Muscle of leg (tissue), 11 donors: ENCODE measurements around the gene DCBLD1. TPM values are rescaled to one million over a fixed set of nuclear protein-coding genes. Genes with fewer than 3 reads are reported as not detected.

Source experiments
- DNase-seq: peaks from one replicate; pipeline ENCODE4 v3.0.0; 2013
- H3K27ac ChIP-seq: one replicate; pipeline ENCODE4 v1.5.1; 2013; ENCODE audit warnings: mild to moderate bottlenecking, low read length, control low read depth
- H3K27me3 ChIP-seq: one replicate; pipeline ENCODE4 v1.6.1; 2013; ENCODE audit warnings: low read length; ENCODE audit not compliant: control insufficient read depth, insufficient read depth
- H3K36me3 ChIP-seq: one replicate; pipeline ENCODE4 v1.6.1; 2013; ENCODE audit warnings: low read length; ENCODE audit not compliant: control insufficient read depth, insufficient read depth
- H3K4me1 ChIP-seq: one replicate; pipeline ENCODE4 v1.6.1; 2013; ENCODE audit warnings: low read length; ENCODE audit not compliant: control insufficient read depth, insufficient read depth
- H3K4me3 ChIP-seq: one replicate; pipeline ENCODE4 v1.5.1; 2013; ENCODE audit warnings: low read length, control low read depth
- H3K9me3 ChIP-seq: replicated peaks from 2 replicates; pipeline ENCODE4 v1.6.1; 2013; ENCODE audit warnings: low read depth, low read length; ENCODE audit not compliant: control insufficient read depth
- WGBS: methylation state at CpG from one replicate; pipeline ENCODE4 v1.1.5; 2013; ENCODE audit warnings: missing lambda C conversion rate; ENCODE audit not compliant: insufficient coverage; 5-methylcytosine and 5-hydroxymethylcytosine counted together
- polyA plus RNA-seq, 8 donors: library from polyadenylated mRNA; unstranded; fragments of 120-200 nt; gene quantifications; one replicate each; pipeline versions ENCODE4 v1.2.1 to v1.2.3, GENCODE V29; 2013; ENCODE audit warnings: inconsistent platforms in 1 of 8, low replicate concordance in 1 of 8; ENCODE audit not compliant: insufficient read length in 8 of 8, insufficient read depth in 1 of 8
- total RNA-seq: library from RNA; stranded (reverse); fragments of 120-200 nt; gene quantifications from one replicate; pipeline ENCODE4 v1.2.4, GENCODE V29; 2013

Gene DCBLD1
- total and polyA plus RNA-seq, 9 donors: 5.3 to 7.5 (median 6.8) TPM

DNA sequence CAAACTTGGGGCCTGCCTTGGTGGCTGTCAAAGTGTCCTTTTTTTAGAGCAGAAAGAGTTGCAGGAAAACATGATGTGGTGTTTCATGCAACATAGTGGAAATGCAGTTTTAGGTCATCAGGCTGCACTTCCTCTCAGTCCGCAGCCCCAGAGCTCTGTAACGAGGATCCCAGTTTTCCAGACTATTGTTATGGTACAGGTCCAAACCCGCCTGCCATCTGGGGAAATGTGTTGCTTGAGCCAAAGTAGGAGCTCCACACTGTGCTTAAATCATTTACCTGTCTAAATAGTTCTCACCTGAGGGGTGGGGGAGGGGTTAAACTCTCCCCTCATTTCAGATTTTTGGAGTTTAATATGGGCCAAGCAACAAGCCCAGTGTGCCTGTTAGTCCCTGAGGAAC lies 60.0 kb downstream of the DCBLD1 start:
- Histone ChIP-seq H3K9me3 (no peaks in the 10 kb centered on the region), H3K27me3 (no peaks in the 10 kb centered on the region), H3K36me3 (peaks cover 7% of the 10 kb centered on the region), H3K4me1 (peaks cover 5% of the 10 kb centered on the region), H3K4me3 (no peak overlapping the region), H3K27ac (no peak overlapping the region)
- 28% methylated on average over 2 of the region's 3 CpGs for WGBS
- DNase-seq: no peak

DNA sequence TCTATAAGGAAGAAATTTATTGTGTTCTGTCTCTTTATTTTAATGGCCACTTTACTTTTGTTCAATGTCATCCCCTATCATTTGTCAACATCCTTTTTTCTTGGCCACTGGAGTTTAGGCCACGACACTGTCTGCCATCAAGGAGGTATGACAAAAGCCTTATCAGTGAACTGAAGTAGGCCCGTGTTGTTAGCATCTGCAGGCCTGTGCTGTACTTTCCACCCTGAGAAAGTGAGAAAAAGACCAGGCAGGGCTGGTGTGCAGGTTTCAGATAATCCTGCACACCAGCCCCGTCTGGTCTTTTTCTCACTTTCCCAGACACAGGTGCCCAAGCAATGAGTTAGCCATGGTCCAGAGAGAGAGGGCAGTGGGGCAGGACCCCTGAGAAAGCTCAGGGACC lies 62.2 kb downstream of the DCBLD1 start:
- H3K36me3 ChIP-seq: peaks cover 7% of the 10 kb centered on the region
- 80% methylated on average over 2 of the region's 3 CpGs for WGBS

DNA sequence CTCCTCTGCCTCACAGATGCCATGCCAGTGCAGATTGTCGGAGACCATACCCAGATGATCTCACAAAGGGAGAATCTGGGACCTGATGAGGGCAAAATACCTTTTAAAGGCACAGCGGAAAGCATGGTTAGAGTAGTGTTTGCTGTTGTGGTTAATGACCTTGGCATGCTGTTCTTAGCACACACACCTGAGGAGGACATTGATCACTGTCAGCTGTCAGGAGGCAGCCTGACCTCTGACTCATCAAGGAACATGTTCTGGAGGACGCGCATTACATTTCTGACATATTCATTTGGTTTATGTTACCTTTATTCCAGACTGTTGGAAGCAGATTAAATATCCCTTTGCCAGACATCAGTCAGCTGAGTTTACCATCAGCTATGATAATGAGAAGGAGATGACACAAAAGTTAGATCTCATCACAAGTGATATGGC lies 62.7 kb downstream of the DCBLD1 start:
- 100% methylated on average over 1 of the region's 4 CpGs for WGBS

More for the DNA sequence above, 62.2 kb downstream of the DCBLD1 start:
- Histone ChIP-seq H3K4me3 (no peak overlapping the region), H3K27me3 (no peaks in the 10 kb centered on the region), H3K27ac (no peak overlapping the region), H3K4me1 (peaks cover 12% of the 10 kb centered on the region), H3K9me3 (no peaks in the 10 kb centered on the region)
- DNase-seq: no peak

DNA sequence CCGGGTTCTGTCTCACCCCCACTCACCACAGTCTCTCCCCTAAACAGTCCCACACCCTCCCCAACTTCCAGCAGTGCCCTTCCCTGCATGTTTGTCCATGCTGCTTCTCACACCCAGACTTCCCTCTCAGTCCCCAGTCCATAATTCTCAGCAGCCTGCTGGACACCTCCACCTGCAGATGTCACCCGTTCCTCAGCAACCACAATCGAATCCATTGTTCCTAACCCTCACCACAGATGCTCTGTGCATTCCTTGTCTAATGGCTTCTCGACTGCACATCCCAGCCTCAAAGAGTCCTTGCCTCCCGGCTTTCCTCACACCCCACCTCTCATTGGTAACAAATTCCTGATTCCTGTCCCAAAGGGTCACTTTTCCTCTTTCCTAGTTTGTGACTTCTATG lies 64.2 kb downstream of the DCBLD1 start:
- no peaks in the 10 kb centered on the region for H3K9me3 ChIP-seq
- 71% methylated on average over 5 of the region's 5 CpGs for WGBS
- H3K36me3 ChIP-seq: peaks cover 2% of the 10 kb centered on the region
- H3K27me3 ChIP-seq: no peaks in the 10 kb centered on the region
- no peak for DNase-seq
- H3K4me1 ChIP-seq: peaks cover 12% of the 10 kb centered on the region
- no peak overlapping the region for H3K27ac ChIP-seq
- no peak overlapping the region for H3K4me3 ChIP-seq

More for the DNA sequence above, 62.7 kb downstream of the DCBLD1 start:
- no peaks in the 10 kb centered on the region for H3K27me3 ChIP-seq
- no peak overlapping the region for H3K4me3 ChIP-seq
- no peaks in the 10 kb centered on the region for H3K9me3 ChIP-seq
- DNase-seq: no peak
- H3K36me3 ChIP-seq: peaks cover 7% of the 10 kb centered on the region
- H3K4me1 ChIP-seq: peaks cover 12% of the 10 kb centered on the region
- H3K27ac ChIP-seq: no peak overlapping the region

DNA sequence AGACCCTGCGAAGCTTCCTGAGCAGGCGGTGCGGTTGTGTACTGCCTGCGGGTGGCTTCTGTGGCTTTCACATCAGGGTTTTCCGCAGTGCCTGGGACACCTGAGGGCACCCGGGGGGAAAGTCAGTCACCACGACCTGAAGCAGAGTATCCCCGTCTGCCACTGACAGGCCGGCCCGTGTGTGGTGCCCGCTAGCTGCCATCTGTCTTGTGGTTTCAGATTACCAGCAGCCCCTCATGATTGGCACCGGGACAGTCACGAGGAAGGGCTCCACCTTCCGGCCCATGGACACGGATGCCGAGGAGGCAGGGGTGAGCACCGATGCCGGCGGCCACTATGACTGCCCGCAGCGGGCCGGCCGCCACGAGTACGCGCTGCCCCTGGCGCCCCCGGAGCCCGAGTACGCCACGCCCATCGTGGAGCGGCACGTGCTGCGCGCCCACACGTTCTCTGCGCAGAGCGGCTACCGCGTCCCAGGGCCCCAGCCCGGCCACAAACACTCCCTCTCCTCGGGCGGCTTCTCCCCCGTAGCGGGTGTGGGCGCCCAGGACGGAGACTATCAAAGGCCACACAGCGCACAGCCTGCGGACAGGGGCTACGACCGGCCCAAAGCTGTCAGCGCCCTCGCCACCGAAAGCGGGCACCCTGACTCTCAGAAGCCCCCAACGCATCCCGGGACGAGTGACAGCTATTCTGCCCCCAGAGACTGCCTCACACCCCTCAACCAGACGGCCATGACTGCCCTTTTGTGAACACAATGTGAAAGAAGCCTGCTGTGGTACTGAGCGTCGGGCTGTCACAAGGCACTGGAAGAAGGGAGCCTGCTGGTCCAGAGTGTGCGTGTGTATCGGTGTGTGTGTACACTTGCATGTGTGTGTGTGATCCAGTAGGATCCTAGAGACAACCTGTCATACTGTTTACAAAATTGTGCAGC lies 65.5 kb downstream of the DCBLD1 start:
- Histone ChIP-seq H3K4me1 (peaks cover 12% of the 10 kb centered on the region), H3K4me3 (peak overlapping the region; percentile 46), H3K27me3 (no peaks in the 10 kb centered on the region), H3K9me3 (no peaks in the 10 kb centered on the region), H3K27ac (peak overlapping the region; percentile 79), H3K36me3 (peaks cover 2% of the 10 kb centered on the region)
- 7% methylated on average over 58 of the region's 64 CpGs for WGBS
- peak; percentile 86 for DNase-seq

DNA sequence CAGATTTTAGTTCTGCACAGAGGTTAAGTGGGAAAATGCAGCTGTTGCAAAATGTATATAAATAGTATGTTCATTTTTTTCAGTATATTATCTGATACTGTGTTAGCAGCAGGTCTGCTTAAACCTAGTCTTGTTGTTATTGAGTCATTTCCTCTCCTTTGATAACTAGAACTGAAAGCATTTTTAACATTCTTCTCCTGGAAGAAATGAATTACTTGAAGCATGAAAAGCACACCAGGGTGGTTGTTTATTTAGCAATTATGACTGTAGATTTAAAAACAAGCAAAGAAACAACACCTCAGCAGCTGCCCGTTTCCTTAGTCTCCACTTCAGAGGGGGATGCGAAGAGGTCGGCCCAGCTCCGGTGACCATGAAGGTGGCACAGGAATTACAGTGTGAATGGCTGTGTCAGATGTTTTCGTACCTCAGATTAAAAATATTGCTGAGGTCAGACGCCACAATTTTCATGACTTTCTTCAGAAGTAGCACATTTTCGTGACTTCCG lies 66.4 kb downstream of the DCBLD1 start:
- WGBS: 90% methylated on average over 5 of the region's 8 CpGs
- no peak for DNase-seq
- peak overlapping the region; percentile 46 for H3K4me3 ChIP-seq

DNA sequence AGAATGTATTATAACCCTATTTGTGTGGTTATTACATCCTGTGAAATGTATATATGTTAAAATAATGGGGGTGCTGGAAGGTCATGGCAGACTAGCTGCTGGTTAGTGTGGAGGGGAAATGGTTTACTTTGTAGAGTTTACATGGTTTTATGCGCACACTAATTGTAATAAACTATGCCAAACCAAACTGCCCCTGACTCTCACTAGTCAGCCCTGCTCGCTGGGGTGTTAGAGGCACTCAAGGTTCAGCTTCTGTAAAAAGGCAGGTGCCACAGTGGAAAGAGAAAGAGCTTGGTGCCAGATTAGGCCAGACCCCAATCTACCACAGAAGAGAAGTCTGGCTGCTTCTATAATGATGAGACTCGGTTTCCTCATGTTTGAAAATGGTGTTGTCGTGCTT lies 67.1 kb downstream of the DCBLD1 start:
- Histone ChIP-seq H3K27me3 (no peaks in the 10 kb centered on the region), H3K36me3 (peaks cover 2% of the 10 kb centered on the region), H3K4me1 (peaks cover 12% of the 10 kb centered on the region), H3K9me3 (no peaks in the 10 kb centered on the region), H3K4me3 (no peak overlapping the region), H3K27ac (no peak overlapping the region)
- whole genome bisulfite sequencing: no CpG with 5 or more reads among the region's 4 CpGs
- DNase-seq: no peak

More for the DNA sequence above, 66.4 kb downstream of the DCBLD1 start:
- H3K27ac ChIP-seq: no peak overlapping the region
- H3K27me3 ChIP-seq: no peaks in the 10 kb centered on the region
- no peaks in the 10 kb centered on the region for H3K9me3 ChIP-seq
- H3K4me1 ChIP-seq: peaks cover 12% of the 10 kb centered on the region
- H3K36me3 ChIP-seq: peaks cover 2% of the 10 kb centered on the region

DNA sequence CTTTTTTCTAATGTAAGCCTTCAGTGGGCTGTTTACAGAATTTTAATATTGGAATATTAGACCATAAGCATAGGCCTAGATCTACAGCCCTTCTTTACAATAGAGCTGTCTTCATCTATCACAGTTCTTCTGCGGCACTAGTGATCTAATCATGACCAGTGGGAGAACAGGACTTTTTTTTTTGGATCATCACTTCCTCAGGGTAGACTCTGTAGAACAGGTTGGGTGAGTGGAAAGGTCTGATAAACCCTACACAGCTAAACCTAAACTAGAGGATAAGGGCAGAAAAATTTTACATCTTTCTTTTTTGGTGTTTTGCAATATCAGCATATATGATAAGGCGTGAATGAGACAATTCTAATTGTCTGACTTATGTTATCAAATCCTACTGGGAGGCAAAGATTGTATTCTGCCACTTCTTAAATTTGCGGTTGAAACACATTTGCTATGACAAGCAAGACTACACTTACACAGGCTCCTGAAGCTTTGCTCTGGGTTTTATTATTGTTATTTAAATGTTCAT lies 67.7 kb downstream of the DCBLD1 start:
- Histone ChIP-seq H3K27me3 (no peaks in the 10 kb centered on the region), H3K9me3 (no peaks in the 10 kb centered on the region), H3K4me3 (no peak overlapping the region), H3K27ac (no peak overlapping the region), H3K36me3 (peaks cover under 1% of the 10 kb centered on the region), H3K4me1 (peaks cover 9% of the 10 kb centered on the region)
- no CpG with 5 or more reads among the region's 3 CpGs for WGBS
- DNase-seq: no peak

DNA sequence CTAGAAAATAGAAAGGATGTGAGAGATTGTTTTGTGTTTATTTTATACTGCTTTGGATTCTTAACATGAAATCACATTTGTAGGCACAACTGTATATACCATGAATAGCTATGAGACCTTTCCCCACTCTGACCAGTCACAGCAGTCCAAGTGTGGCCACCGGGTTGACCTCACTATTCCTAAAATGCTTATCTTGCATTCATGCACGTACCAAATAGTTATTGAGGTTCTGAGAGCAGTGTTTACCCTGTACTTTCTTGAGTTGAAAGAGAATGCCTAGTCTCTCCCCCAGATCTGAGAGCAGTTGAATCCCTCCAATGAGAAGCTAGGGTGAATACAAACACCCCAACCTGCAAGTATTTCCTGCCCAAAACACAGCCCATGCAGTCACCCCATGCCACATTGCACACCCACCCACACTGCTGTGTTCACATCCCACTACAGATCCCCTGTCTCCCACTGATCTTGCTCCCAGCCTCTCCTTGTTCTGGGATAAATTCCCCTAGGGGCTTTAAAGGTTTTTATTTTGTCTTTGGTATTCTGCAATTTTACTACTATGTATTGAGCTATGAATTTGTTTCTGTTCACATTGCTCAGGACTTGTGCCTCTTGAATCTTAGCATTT lies 68.3 kb downstream of the DCBLD1 start:
- Histone ChIP-seq H3K27me3 (no peaks in the 10 kb centered on the region), H3K27ac (no peak overlapping the region)
- no CpG with 5 or more reads among the region's 2 CpGs for WGBS

DNA sequence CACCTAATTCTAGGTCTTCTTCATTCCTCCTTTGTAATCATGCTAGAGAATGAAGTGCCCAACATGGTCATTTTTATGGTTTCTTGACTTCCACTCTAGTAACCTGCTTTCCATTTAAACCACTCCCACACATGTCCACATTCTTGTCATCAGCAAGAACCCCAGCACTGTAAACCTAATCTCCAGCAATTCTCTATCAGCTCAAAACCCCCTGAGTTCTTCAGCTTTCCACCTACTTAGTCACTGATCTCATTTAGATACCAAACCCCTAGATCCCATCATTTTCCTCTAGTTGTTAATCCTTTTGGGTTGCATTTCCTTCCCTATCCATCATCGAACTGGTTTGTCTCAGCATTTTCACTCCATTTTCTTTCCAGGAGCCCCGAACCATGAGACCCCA lies 70.1 kb downstream of the DCBLD1 start:
- H3K4me3 ChIP-seq: no peak overlapping the region
- 71% methylated on average over 2 of the region's 2 CpGs for WGBS

More for the DNA sequence above, 68.3 kb downstream of the DCBLD1 start:
- Histone ChIP-seq H3K36me3 (no peaks in the 10 kb centered on the region), H3K4me3 (no peak overlapping the region), H3K9me3 (no peaks in the 10 kb centered on the region), H3K4me1 (peaks cover 9% of the 10 kb centered on the region)
- no peak for DNase-seq

More for the DNA sequence above, 70.1 kb downstream of the DCBLD1 start:
- no peak for DNase-seq
- H3K9me3 ChIP-seq: no peaks in the 10 kb centered on the region
- peaks cover 5% of the 10 kb centered on the region for H3K4me1 ChIP-seq
- no peaks in the 10 kb centered on the region for H3K36me3 ChIP-seq
- H3K27me3 ChIP-seq: no peaks in the 10 kb centered on the region
- no peak overlapping the region for H3K27ac ChIP-seq
